C4-2B (cell line): ENCODE data around the gene TESK2.

Experiments used
- ZFX ChIP-seq: fragments of 450-650 bp; IDR thresholded peaks from 2 replicates; pipeline ENCODE4 v1.6.1; 2017
- TF ChIP-seq, protein P1 (sequence below): fragments of 450-650 bp; conservative IDR thresholded peaks from 2 replicates; pipeline ENCODE4 v1.5.1; 2017; ENCODE audit warnings: mild to moderate bottlenecking

DNA sequence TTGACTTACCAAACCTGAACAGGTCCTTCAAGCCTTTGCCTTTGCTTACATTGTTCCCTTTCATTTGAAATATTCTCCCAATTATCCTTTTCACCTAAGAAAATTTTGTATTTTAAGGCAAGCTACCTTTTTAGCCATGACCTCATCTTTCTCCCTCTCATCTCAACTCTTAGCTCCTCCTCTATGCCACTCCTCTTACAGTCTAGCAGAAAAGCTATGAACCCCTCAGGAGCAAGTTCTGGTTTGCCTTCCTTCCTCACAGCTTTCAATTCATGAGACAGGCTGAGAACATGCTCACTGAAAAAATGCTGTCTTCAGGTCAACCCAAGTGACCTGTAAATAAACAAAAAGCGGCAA is 142.4 kb downstream of the TESK2 start:
- TF ChIP-seq, protein P1, sequence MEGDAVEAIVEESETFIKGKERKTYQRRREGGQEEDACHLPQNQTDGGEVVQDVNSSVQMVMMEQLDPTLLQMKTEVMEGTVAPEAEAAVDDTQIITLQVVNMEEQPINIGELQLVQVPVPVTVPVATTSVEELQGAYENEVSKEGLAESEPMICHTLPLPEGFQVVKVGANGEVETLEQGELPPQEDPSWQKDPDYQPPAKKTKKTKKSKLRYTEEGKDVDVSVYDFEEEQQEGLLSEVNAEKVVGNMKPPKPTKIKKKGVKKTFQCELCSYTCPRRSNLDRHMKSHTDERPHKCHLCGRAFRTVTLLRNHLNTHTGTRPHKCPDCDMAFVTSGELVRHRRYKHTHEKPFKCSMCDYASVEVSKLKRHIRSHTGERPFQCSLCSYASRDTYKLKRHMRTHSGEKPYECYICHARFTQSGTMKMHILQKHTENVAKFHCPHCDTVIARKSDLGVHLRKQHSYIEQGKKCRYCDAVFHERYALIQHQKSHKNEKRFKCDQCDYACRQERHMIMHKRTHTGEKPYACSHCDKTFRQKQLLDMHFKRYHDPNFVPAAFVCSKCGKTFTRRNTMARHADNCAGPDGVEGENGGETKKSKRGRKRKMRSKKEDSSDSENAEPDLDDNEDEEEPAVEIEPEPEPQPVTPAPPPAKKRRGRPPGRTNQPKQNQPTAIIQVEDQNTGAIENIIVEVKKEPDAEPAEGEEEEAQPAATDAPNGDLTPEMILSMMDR = no peak
- TF ChIP-seq ZFX = no peak
